H1 (cell line): ENCODE results near the gene MALT1. TPM values are rescaled to one million over a fixed set of nuclear protein-coding genes. Genes with fewer than 3 reads are reported as not detected.
A peak's percentile ranks its signal among the peaks of the same experiment; 100 is the strongest.

Experiments used
- CTCF ChIA-PET: fragments of 300-600 bp; sonication (Branson Sonifier 250); formaldehyde crosslinking; loops from one replicate; lab custom pipeline; 2021; ENCODE audit not compliant: partially characterized antibody; lab: Charles Lee
- POLR2A ChIA-PET: fragments of 300-600 bp; sonication (Branson Sonifier 250); formaldehyde crosslinking; loops from one replicate; lab custom pipeline; 2021; ENCODE audit warnings: inconsistent platforms; ENCODE audit not compliant: partially characterized antibody; lab: Charles Lee
- DNase-seq, 2 experiments: peaks; one replicate each; pipeline versions ENCODE4 v3.0.0 to v3.0.0-alpha.2; 2010 to 2022; ENCODE audit warnings: low spot score in 2 of 2, low read depth in 1 of 2, mixed read lengths in 1 of 2
- FAIRE-seq: peaks from 2 replicates; lab custom pipeline; 2011; peaks lifted over from hg19 to GRCh38; lab: Jason Lieb, UNC
- H2AFZ ChIP-seq: 2 replicates; pipeline ENCODE4 v1.8.1; 2012; ENCODE audit warnings: low read length, inconsistent platforms
- H2AK5ac ChIP-seq: 2 replicates; pipeline ENCODE4 v1.6.1; 2013; ENCODE audit warnings: low read depth, low read length
- H2BK120ac ChIP-seq: replicated peaks from 2 replicates; pipeline ENCODE3; 2013; ENCODE audit warnings: low read depth, low read length, inconsistent platforms
- H2BK12ac ChIP-seq: 2 replicates; pipeline ENCODE4 v1.6.1; 2013; ENCODE audit warnings: low read depth, low read length
- H2BK15ac ChIP-seq: 2 replicates; pipeline ENCODE4 v1.6.1; 2013; ENCODE audit warnings: low read length
- H2BK20ac ChIP-seq: 2 replicates; pipeline ENCODE4 v1.6.1; 2013; ENCODE audit warnings: low read length
- H2BK5ac ChIP-seq: 2 replicates; pipeline ENCODE4 v1.6.1; 2013; ENCODE audit warnings: low read depth, low read length
- H3K14ac ChIP-seq: 2 replicates; pipeline ENCODE4 v1.6.1; 2013; ENCODE audit warnings: inconsistent platforms; ENCODE audit not compliant: insufficient read length
- H3K18ac ChIP-seq: 2 replicates; pipeline ENCODE4 v1.6.1; 2013; ENCODE audit warnings: low read length; ENCODE audit errors: extremely low read depth
- H3K23ac ChIP-seq: 2 replicates; pipeline ENCODE4 v1.6.1; 2013; ENCODE audit warnings: inconsistent platforms; ENCODE audit not compliant: insufficient read length
- H3K23me2 ChIP-seq: 2 replicates; pipeline ENCODE4 v1.6.1; 2013; ENCODE audit warnings: low read depth, low read length
- H3K27ac ChIP-seq: 2 replicates; pipeline ENCODE4 v1.6.1; 2011; ENCODE audit warnings: low read depth, low read length, inconsistent platforms
- H3K27me3 ChIP-seq, 4 experiments: replicated peaks in 1 of 4; 1 replicate in 1 of 4; 2 replicates in 3 of 4; pipeline versions ENCODE4 v1.6.1 to v1.8.1; 2011 to 2013; ENCODE audit warnings: low read length in 3 of 4, mild to moderate bottlenecking in 3 of 4, inconsistent platforms in 2 of 4, mixed read lengths in 2 of 4, moderate library complexity in 1 of 4; ENCODE audit not compliant: control insufficient read depth in 3 of 4, insufficient read depth in 3 of 4; ENCODE audit errors: extremely low read depth in 1 of 4
- H3K36me3 ChIP-seq, 4 experiments: 2 replicates each; pipeline versions ENCODE4 v1.6.1 to v1.8.1; 2011 to 2013; ENCODE audit warnings: mild to moderate bottlenecking in 4 of 4, low read length in 3 of 4, moderate library complexity in 2 of 4, control low read depth in 1 of 4, inconsistent platforms in 1 of 4; ENCODE audit not compliant: insufficient read depth in 4 of 4, control insufficient read depth in 2 of 4
- H3K4ac ChIP-seq: replicated peaks from 2 replicates; pipeline ENCODE3; 2013; ENCODE audit warnings: low read length, low read depth, mixed read lengths, inconsistent platforms; ENCODE audit not compliant: insufficient read length
- H3K4me1 ChIP-seq, 4 experiments: replicated peaks in 1 of 4; 1 replicate in 1 of 4; 2 replicates in 3 of 4; pipeline versions ENCODE4 v1.6.1 to v1.8.1; 2011 to 2013; ENCODE audit warnings: low read length in 3 of 4, inconsistent platforms in 2 of 4, mixed read lengths in 1 of 4; ENCODE audit not compliant: insufficient read depth in 4 of 4, control insufficient read depth in 3 of 4
- H3K4me2 ChIP-seq, 2 experiments: 2 replicates each; pipeline versions ENCODE4 v1.6.1 to v1.8.1; 2011 to 2013; ENCODE audit warnings: low read depth in 2 of 2, low read length in 2 of 2, control low read depth in 1 of 2, inconsistent platforms in 1 of 2, mild to moderate bottlenecking in 1 of 2; ENCODE audit not compliant: insufficient read depth in 1 of 2
- H3K4me3 ChIP-seq, 4 experiments: fragments of 200-600, 300-600 bp in 1 of 4; sonication (generic), shearing (Covaris generic), sonication (Bioruptor Twin) in 1 of 4; 2 replicates each; pipeline versions ENCODE4 v1.5.1 to v1.8.1; 2011 to 2016; ENCODE audit warnings: low read length in 4 of 4, low read depth in 3 of 4, control low read depth in 2 of 4, inconsistent platforms in 2 of 4, mild to moderate bottlenecking in 2 of 4, mixed read lengths in 1 of 4, moderate library complexity in 1 of 4; ENCODE audit not compliant: insufficient read depth in 2 of 4; ENCODE audit errors: extremely low read depth in 1 of 4
- H3K56ac ChIP-seq: replicated peaks from 2 replicates; pipeline ENCODE3; 2013; ENCODE audit warnings: low read depth, mild to moderate bottlenecking, mixed read lengths, low read length, inconsistent platforms; ENCODE audit not compliant: insufficient read length
- H3K79me1 ChIP-seq: 2 replicates; pipeline ENCODE4 v1.6.1; 2013; ENCODE audit warnings: low read depth, low read length, control low read depth
- H3K79me2 ChIP-seq, 2 experiments: 2 replicates each; pipeline versions ENCODE4 v1.6.1 to v1.8.1; 2012 to 2013; ENCODE audit warnings: low read length in 2 of 2, mild to moderate bottlenecking in 2 of 2, inconsistent platforms in 1 of 2; ENCODE audit not compliant: insufficient read depth in 2 of 2, control insufficient read depth in 1 of 2
- H3K9ac ChIP-seq, 4 experiments: replicated peaks in 1 of 4; 1 replicate in 1 of 4; 2 replicates in 3 of 4; pipeline versions ENCODE4 v1.6.1 to v1.8.1; 2011 to 2013; ENCODE audit warnings: low read depth in 3 of 4, low read length in 3 of 4, control low read depth in 2 of 4, mild to moderate bottlenecking in 2 of 4, moderate library complexity in 2 of 4, inconsistent platforms in 1 of 4; ENCODE audit errors: extremely low read depth in 1 of 4
- H3K9me3 ChIP-seq, 2 experiments: 2 replicates each; pipeline versions ENCODE4 v1.6.1 to v1.8.1; 2012 to 2013; ENCODE audit warnings: mild to moderate bottlenecking in 2 of 2, moderate library complexity in 2 of 2, control low read depth in 1 of 2, inconsistent platforms in 1 of 2, low read depth in 1 of 2, low read length in 1 of 2, mixed read lengths in 1 of 2; ENCODE audit not compliant: insufficient read depth in 2 of 2
- H4K20me1 ChIP-seq, 2 experiments: replicated peaks in 1 of 2; 2 replicates each; pipeline versions ENCODE3 to v1.8.1; 2011 to 2013; ENCODE audit warnings: inconsistent platforms in 2 of 2, low read length in 2 of 2, mild to moderate bottlenecking in 1 of 2; ENCODE audit not compliant: insufficient read depth in 2 of 2, control insufficient read depth in 1 of 2
- H4K5ac ChIP-seq: 2 replicates; pipeline ENCODE4 v1.6.1; 2013; ENCODE audit warnings: low read length, low read depth, mixed read lengths, inconsistent platforms; ENCODE audit not compliant: insufficient read length
- H4K8ac ChIP-seq: 2 replicates; pipeline ENCODE4 v1.8.0; 2013; ENCODE audit warnings: mild to moderate bottlenecking, moderate library complexity, low read length, inconsistent platforms; ENCODE audit not compliant: insufficient read depth; ENCODE audit errors: extremely low read depth
- H4K91ac ChIP-seq: replicated peaks from 2 replicates; pipeline ENCODE3; 2013; ENCODE audit warnings: low read length, mixed read lengths, inconsistent platforms; ENCODE audit not compliant: insufficient read length
- ATF2 ChIP-seq: IDR thresholded peaks from 2 replicates; pipeline ENCODE4 v1.6.1; 2012; ENCODE audit warnings: low read length, inconsistent platforms
- BACH1 ChIP-seq: IDR thresholded peaks from 2 replicates; pipeline ENCODE4 v1.6.1; 2012; ENCODE audit warnings: low read length, improper control_type of control experiment
- BRCA1 ChIP-seq: IDR thresholded peaks from 2 replicates; pipeline ENCODE4 v1.6.1; 2012; ENCODE audit warnings: low read depth, low read length, improper control_type of control experiment
- FOSL1 ChIP-seq: IDR thresholded peaks from 2 replicates; pipeline ENCODE4 v1.6.1; 2011; ENCODE audit warnings: mild to moderate bottlenecking, low read depth, low read length, moderate library complexity; ENCODE audit not compliant: insufficient read depth
- HDAC2 ChIP-seq, 2 experiments: fragments of 300-600 bp in 1 of 2; sonication (generic) in 1 of 2; IDR thresholded peaks; 2 replicates each; pipeline ENCODE4 v1.6.1; 2011 to 2012; ENCODE audit warnings: low read depth in 2 of 2, low read length in 2 of 2, mild to moderate bottlenecking in 2 of 2, moderate library complexity in 2 of 2, borderline replicate concordance in 1 of 2, inconsistent platforms in 1 of 2
- HDAC6 ChIP-seq: IDR thresholded peaks from one replicate; pipeline ENCODE4 v1.7.1; 2012; ENCODE audit warnings: low read depth, mild to moderate bottlenecking, inconsistent platforms, low read length, moderate library complexity
- RXRA ChIP-seq: IDR thresholded peaks from 2 replicates; pipeline ENCODE4 v1.6.1; 2011; ENCODE audit warnings: low read depth, mild to moderate bottlenecking, low read length, moderate library complexity; ENCODE audit not compliant: insufficient read depth
- TAF7 ChIP-seq: optimal IDR thresholded peaks from 2 replicates; pipeline ENCODE3; 2011; ENCODE audit warnings: low read depth, mild to moderate bottlenecking, inconsistent platforms, low read length, moderate library complexity, borderline replicate concordance
- TBP ChIP-seq: IDR thresholded peaks from 2 replicates; pipeline ENCODE4 v1.6.1; 2011; ENCODE audit warnings: low read depth, low read length, improper control_type of control experiment
- YY1 ChIP-seq: IDR thresholded peaks from 2 replicates; pipeline ENCODE4 v1.6.1; 2011; ENCODE audit warnings: low read depth, mild to moderate bottlenecking, low read length
- WGBS, 2 experiments: shearing (Covaris generic) in 1 of 2; methylation state at CpG; one replicate each; pipeline versions ENCODE4 v1.1.6 to v1.1.7; 2013 to 2015; ENCODE audit warnings: low lambda C conversion rate in 2 of 2, mixed read lengths in 2 of 2, inconsistent platforms in 1 of 2, low coverage in 1 of 2, missing lambda C conversion rate in 1 of 2; ENCODE audit not compliant: insufficient replicate concordance in 2 of 2, insufficient coverage in 1 of 2, insufficient read length in 1 of 2; ENCODE audit errors: extremely low coverage in 1 of 2, missing lambda C conversion rate in 1 of 2; 5-methylcytosine and 5-hydroxymethylcytosine counted together
- polyA plus RNA-seq, 7 experiments: library from polyadenylated mRNA; depleted of rRNA in 3 of 7; stranded (reverse) in 5 of 7; unstranded in 2 of 7; fragments of >200 nt in 5 of 7; fragments of 200-250 nt in 2 of 7; gene quantifications; 1 replicate in 5 of 7; 2 replicates in 1 of 7; 4 replicates in 1 of 7; pipeline versions ENCODE4 v1.2.1 to v1.2.3, GENCODE V29; 2011 to 2013; ENCODE audit warnings: missing spikeins in 2 of 7, mixed read lengths in 2 of 7
- total RNA-seq: library from RNA; stranded (reverse); fragmentation: NEBNext Ultra II Directional; extraction: Animal tissue kit (Norgen Biotek cat#: 25700); gene quantifications from 2 replicates; pipeline ENCODE4 v1.2.1, GENCODE V29; 2021

MALT1 gene
- total and polyA plus RNA-seq, 2 of the 8 experiments (the other 6 are each of a cell fraction or from before 2014, with no cell fraction given): 10.7 to 25.9 TPM

GRCh38 chr18:58755304-58756010, 84.2 kb downstream of the MALT1 start:
- WGBS, 2 experiments: 92% methylated on average over 15 of the region's 15 CpGs; no CpG with 5 or more reads in 1 of the 2 experiments
- TF ChIP-seq ATF2: no peak
- no peak for TF ChIP-seq HDAC2 (IDR thresholded peaks at IDR 0.05; ENCODE audit: borderline replicate concordance in 1 of 2, low read depth in 2 of 2, low read length in 2 of 2)
- no peak for TF ChIP-seq RXRA
- no peak for TF ChIP-seq YY1
- no peak for TF ChIP-seq BACH1
- no peak for TF ChIP-seq HDAC6
- TF ChIP-seq TBP: no peak
- TF ChIP-seq FOSL1: no peak
- TF ChIP-seq TAF7: no peak
- TF ChIP-seq BRCA1: no peak

More at GRCh38 chr18:58755304-58756010, 84.2 kb downstream of the MALT1 start:
- no peak overlapping the region for H3K4me2 ChIP-seq
- H4K20me1 ChIP-seq: peaks cover 0 to 1% of the 10 kb centered on the region in 2 experiments
- H2BK15ac ChIP-seq: no peak overlapping the region; the same call in 1 of the 2 replicates
- H2BK5ac ChIP-seq: no peak overlapping the region
- H3K79me1 ChIP-seq: no peaks in the 10 kb centered on the region
- POLR2A ChIA-PET: interaction anchor here (0.6 to 1.2 kb wide), 3 partner anchors 9 to 453 kb away, joined by 3 read pairs; no protein-coding TSS in a partner anchor
- H3K27ac ChIP-seq: no peak overlapping the region
- H3K56ac ChIP-seq: no peak overlapping the region
- H2AK5ac ChIP-seq: no peak overlapping the region; the same call in 1 of the 2 replicates
- H2AFZ ChIP-seq: no peak overlapping the region
- H4K5ac ChIP-seq: no peak overlapping the region
- DNase-seq (no peak), FAIRE-seq (no peak)
- H3K36me3 ChIP-seq: peaks cover 0 to 2% (median 0%) of the 10 kb centered on the region in 4 experiments; a peak in 1 of 8 replicates
- H3K79me2 ChIP-seq: no peaks in the 10 kb centered on the region
- no peak overlapping the region for H2BK120ac ChIP-seq
- CTCF ChIA-PET: interaction anchor here (1.0 to 3.9 kb wide), 6 partner anchors 9 to 417 kb away, joined by 3 to 32 read pairs (median 9); no protein-coding TSS in a partner anchor
- no peak overlapping the region for H3K14ac ChIP-seq
- no peak overlapping the region for H3K18ac ChIP-seq
- H3K4ac ChIP-seq: no peak overlapping the region
- H2BK12ac ChIP-seq: peak overlapping the region; percentile 43; the same call in 1 of the 2 replicates
- peaks cover 0 to 5% (median 0%) of the 10 kb centered on the region in 4 experiments; a peak in 5 of 7 replicates for H3K4me1 ChIP-seq
- H4K8ac ChIP-seq: no peak overlapping the region; the same call in 1 of the 2 replicates
- H3K27me3 ChIP-seq: no peaks in the 10 kb centered on the region
- H3K23me2 ChIP-seq: no peaks in the 10 kb centered on the region; the same call in 1 of the 2 replicates
- no peak overlapping the region for H2BK20ac ChIP-seq
- no peak overlapping the region for H3K23ac ChIP-seq
- H4K91ac ChIP-seq: no peak overlapping the region
- no peak overlapping the region for H3K9ac ChIP-seq
- H3K9me3 ChIP-seq: no peaks in the 10 kb centered on the region
- H3K4me3 ChIP-seq: no peak overlapping the region
